ENCODE data around the gene NSF. TPM values are rescaled to one million over a fixed set of nuclear protein-coding genes. Genes with fewer than 3 reads are reported as not detected.

Gene NSF
- total RNA-seq, 2 donors from 2014 or later, result 29.7 to 41.0 TPM

DNA sequence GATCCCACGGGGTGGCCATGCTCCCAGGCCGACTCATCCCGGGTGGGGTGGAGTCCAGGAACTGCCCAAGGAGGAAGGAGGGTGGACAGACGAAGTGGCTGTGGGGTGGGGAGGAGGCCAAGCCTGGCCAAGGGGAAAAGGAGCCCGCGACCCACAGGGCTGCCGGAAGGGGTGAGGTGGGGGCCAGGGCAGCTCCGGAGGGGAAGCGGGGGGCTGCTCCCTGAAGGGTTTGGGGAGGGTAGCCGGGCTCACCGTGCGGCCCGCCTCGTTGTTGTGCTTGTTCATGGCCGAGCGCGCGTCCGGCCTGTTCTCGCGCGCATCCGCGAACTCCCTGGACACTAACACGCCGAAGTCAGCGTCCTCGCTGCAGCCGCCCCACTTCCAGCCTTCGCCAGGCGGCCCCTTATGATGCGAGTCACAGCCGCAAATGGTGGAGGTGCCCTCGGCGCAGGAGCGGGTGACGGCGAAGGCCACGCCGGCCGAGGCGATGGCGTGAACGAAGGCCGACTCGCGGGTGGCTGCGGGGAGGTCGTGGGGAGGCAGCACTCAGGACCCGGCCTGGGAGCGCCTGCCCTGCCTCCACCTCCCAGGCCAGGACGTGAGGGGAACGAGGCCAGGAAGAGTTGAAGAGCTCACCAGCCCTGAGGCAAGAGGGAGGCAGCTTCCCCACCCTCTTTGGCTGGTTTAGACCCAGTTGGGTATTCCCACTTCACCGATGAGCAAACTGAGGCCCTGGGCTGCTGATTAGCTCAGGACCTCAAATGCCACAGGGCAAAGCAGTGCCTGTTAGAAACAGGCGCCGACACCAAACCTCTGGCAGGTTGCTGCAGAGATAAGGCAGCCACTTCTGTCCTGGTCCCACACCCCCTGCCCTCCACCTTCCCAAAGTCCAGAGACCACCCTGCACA is 179.3 kb downstream of the NSF start:
- Histone ChIP-seq H3K27ac (ENCODE audit: low read depth, low read length) (no peak overlapping the region), H3K9ac (ENCODE audit: extremely low read depth, low read length, poor library complexity, severe bottlenecking) (no peak overlapping the region), H3K4me1 (ENCODE audit: control insufficient read depth, insufficient read depth, low read length) (peaks cover 21% of the 10 kb centered on the region), H3K9me3 (ENCODE audit: control insufficient read depth, low read length) (no peaks in the 10 kb centered on the region), H3K27me3 (ENCODE audit: control insufficient read depth, insufficient read depth, low read length, poor library complexity, severe bottlenecking) (no peaks in the 10 kb centered on the region), H3K4me3 (ENCODE audit: low read length) (no peak overlapping the region), H3K36me3 (ENCODE audit: control insufficient read depth, insufficient read depth, low read length) (peaks cover 9% of the 10 kb centered on the region)
- peak overlapping the region; percentile 70 for H3K27ac Mint-ChIP-seq
- peaks cover 34% of the 10 kb centered on the region for H3K36me3 Mint-ChIP-seq (ENCODE audit: low read depth)
- no peaks in the 10 kb centered on the region for H3K9me3 Mint-ChIP-seq
- peaks cover 9% of the 10 kb centered on the region for H3K27me3 Mint-ChIP-seq (ENCODE audit: insufficient read depth)
- TF ChIP-seq, protein P1, sequence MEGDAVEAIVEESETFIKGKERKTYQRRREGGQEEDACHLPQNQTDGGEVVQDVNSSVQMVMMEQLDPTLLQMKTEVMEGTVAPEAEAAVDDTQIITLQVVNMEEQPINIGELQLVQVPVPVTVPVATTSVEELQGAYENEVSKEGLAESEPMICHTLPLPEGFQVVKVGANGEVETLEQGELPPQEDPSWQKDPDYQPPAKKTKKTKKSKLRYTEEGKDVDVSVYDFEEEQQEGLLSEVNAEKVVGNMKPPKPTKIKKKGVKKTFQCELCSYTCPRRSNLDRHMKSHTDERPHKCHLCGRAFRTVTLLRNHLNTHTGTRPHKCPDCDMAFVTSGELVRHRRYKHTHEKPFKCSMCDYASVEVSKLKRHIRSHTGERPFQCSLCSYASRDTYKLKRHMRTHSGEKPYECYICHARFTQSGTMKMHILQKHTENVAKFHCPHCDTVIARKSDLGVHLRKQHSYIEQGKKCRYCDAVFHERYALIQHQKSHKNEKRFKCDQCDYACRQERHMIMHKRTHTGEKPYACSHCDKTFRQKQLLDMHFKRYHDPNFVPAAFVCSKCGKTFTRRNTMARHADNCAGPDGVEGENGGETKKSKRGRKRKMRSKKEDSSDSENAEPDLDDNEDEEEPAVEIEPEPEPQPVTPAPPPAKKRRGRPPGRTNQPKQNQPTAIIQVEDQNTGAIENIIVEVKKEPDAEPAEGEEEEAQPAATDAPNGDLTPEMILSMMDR (conservative IDR thresholded peaks at IDR 0.05), result no peak
- peak overlapping the region; percentile 49 for H3K4me3 Mint-ChIP-seq
- H3K4me1 Mint-ChIP-seq, result peaks cover 29% of the 10 kb centered on the region
- 96 to 97% methylated on average over 32 to 56 of the region's 56 CpGs for WGBS, 2 experiments (ENCODE audit: insufficient coverage in 1 of 2, insufficient read length in 1 of 2)
- DNase-seq, result peak; percentile 56

DNA sequence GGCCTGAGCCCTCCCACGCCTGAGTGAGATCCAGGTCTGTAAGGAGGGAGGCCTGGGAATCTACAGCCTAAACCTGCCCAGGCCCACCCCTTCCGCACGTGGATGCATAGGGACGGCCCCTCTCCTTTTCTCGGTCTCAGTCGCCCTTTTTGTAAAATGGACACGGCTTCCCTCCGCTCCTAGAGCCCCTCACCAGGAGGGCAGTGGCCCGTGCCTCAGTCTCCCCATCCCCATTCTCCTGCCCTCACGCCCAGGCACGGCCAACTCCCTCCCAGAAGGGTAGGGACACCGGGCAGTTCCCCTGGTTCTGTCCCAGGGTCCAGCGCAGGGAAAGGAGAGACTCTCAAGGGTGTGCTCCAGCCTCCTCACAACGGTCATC is 180.0 kb downstream of the NSF start:
- H3K4me1 ChIP-seq (ENCODE audit: control insufficient read depth, insufficient read depth, low read length), result peaks cover 21% of the 10 kb centered on the region
- 67 to 83% methylated on average over 3 to 14 of the region's 14 CpGs for WGBS, 2 experiments (ENCODE audit: insufficient coverage in 1 of 2, insufficient read length in 1 of 2)
- TF ChIP-seq, protein P1 (conservative IDR thresholded peaks at IDR 0.05), result no peak
- H3K27ac ChIP-seq (ENCODE audit: low read depth, low read length), result peak overlapping the region; percentile 94
- Mint-ChIP-seq H3K4me3 (peak overlapping the region; percentile 49), H3K4me1 (peaks cover 27% of the 10 kb centered on the region), H3K27me3 (ENCODE audit: insufficient read depth) (peaks cover 15% of the 10 kb centered on the region), H3K9me3 (no peaks in the 10 kb centered on the region), H3K36me3 (ENCODE audit: low read depth) (peaks cover 29% of the 10 kb centered on the region), H3K27ac (peak overlapping the region; percentile 70)
- H3K9me3 ChIP-seq (ENCODE audit: control insufficient read depth, low read length), result no peaks in the 10 kb centered on the region
- no peak for DNase-seq
- H3K27me3 ChIP-seq (ENCODE audit: control insufficient read depth, insufficient read depth, low read length, poor library complexity, severe bottlenecking), result no peaks in the 10 kb centered on the region
- peak overlapping the region; percentile 58 for H3K4me3 ChIP-seq (ENCODE audit: low read length)
- peak overlapping the region; percentile 35 for H3K9ac ChIP-seq (ENCODE audit: extremely low read depth, low read length, poor library complexity, severe bottlenecking)
- peaks cover 9% of the 10 kb centered on the region for H3K36me3 ChIP-seq (ENCODE audit: control insufficient read depth, insufficient read depth, low read length)

DNA sequence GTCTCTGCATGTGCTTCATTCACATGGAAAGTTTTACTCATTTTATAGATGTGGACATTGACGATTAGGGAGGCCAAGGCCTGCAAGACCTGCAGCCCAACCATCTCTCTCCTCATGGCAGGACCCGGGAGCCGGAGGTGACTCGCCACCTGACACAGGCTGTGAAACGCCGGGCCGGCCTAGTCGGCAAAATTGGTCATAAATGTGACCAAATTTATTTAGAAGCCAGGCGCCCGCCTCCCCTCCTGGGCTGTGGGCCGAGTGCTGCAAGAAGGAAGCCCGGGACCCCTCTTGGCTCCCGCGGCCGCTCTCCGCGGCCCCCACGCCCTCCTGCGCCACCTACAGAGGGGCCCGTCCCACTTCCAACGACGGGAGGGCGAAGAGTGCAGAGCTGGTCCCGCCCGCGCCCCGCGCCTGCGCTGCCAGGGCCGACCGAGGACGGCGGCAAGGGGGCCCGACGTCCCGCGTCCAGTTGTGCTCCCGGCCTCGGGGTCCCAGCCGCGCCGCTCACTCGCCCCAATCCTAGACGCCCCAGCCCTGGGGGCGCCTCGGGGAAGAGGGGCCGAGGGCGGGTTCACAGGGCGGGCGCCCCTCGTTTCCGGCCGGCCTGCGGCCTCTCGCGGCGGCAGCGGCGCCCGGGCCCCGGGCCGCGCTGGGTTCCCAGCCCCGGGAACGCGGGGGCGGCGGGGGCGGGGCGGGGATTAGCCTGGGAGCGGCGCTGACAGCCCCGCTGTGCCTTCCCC is 180.5 kb downstream of the NSF start:
- H3K36me3 Mint-ChIP-seq (ENCODE audit: low read depth), result peaks cover 24% of the 10 kb centered on the region
- WGBS, 2 experiments (ENCODE audit: insufficient coverage in 1 of 2, insufficient read length in 1 of 2), result 10 to 14% methylated on average over 13 to 72 of the region's 73 CpGs
- peak overlapping the region; percentile 49 for H3K4me3 Mint-ChIP-seq
- peak overlapping the region; percentile 70 for H3K27ac Mint-ChIP-seq
- TF ChIP-seq, protein P1 (conservative IDR thresholded peaks at IDR 0.05), result peak; percentile 25
- Histone ChIP-seq H3K9ac (ENCODE audit: extremely low read depth, low read length, poor library complexity, severe bottlenecking) (peak overlapping the region; percentile 35), H3K9me3 (ENCODE audit: control insufficient read depth, low read length) (no peaks in the 10 kb centered on the region), H3K27me3 (ENCODE audit: control insufficient read depth, insufficient read depth, low read length, poor library complexity, severe bottlenecking) (no peaks in the 10 kb centered on the region), H3K27ac (ENCODE audit: low read depth, low read length) (peak overlapping the region; percentile 94), H3K4me3 (ENCODE audit: low read length) (peak overlapping the region; percentile 58), H3K36me3 (ENCODE audit: control insufficient read depth, insufficient read depth, low read length) (peaks cover 9% of the 10 kb centered on the region), H3K4me1 (ENCODE audit: control insufficient read depth, insufficient read depth, low read length) (peaks cover 21% of the 10 kb centered on the region)
- peaks cover 15% of the 10 kb centered on the region for H3K27me3 Mint-ChIP-seq (ENCODE audit: insufficient read depth)
- H3K9me3 Mint-ChIP-seq, result no peaks in the 10 kb centered on the region
- peak; percentile 91 for DNase-seq
- H3K4me1 Mint-ChIP-seq, result peaks cover 27% of the 10 kb centered on the region

All from endodermal cell (in vitro differentiated cells).